Stimulated activated CD4-positive, alpha-beta T cell treated with anti-CD3 and anti-CD28 coated beads, Interleukin-2, amount 100 ng/mL, for 24 hours (primary cell): Measurements from ENCODE around the gene NTRK2.

Source experiments
- DNase-seq, 2 donors: peaks; one replicate each; pipeline ENCODE4 v3.0.0-alpha.2; 2020

Gene NTRK2

GRCh38 chr9:84742261-84742660, 72.7 kb downstream of the NTRK2 start:
- no peak for DNase-seq

- no peak for DNase-seq
These were observed 74.7 kb downstream of the NTRK2 start for GRCh38 chr9:84744195-84744594.

- DNase-seq: no peak
These were observed 75.2 kb downstream of the NTRK2 start for GRCh38 chr9:84744726-84745125.

GRCh38 chr9:84748112-84748511, 78.6 kb downstream of the NTRK2 start:
- no peak for DNase-seq

- no peak for DNase-seq
These were observed 80.8 kb downstream of the NTRK2 start for GRCh38 chr9:84750152-84750865.

GRCh38 chr9:84751921-84752320, 82.4 kb downstream of the NTRK2 start:
- DNase-seq: no peak

GRCh38 chr9:84754461-84754860, 84.9 kb downstream of the NTRK2 start:
- DNase-seq: no peak

- DNase-seq: no peak
These were observed 85.4 kb downstream of the NTRK2 start for GRCh38 chr9:84754881-84755280.

- no peak for DNase-seq
These were observed 85.9 kb downstream of the NTRK2 start for GRCh38 chr9:84755380-84755779.

GRCh38 chr9:84756171-84756570, 86.6 kb downstream of the NTRK2 start:
- no peak for DNase-seq

- no peak for DNase-seq
These were observed 87.2 kb downstream of the NTRK2 start for GRCh38 chr9:84756731-84757130.

GRCh38 chr9:84758817-84759216, 89.3 kb downstream of the NTRK2 start:
- no peak for DNase-seq

GRCh38 chr9:84759300-84759750, 89.8 kb downstream of the NTRK2 start:
- peak; percentile 6 to 37 for DNase-seq

GRCh38 chr9:84759804-84760203, 90.3 kb downstream of the NTRK2 start:
- DNase-seq: no peak

GRCh38 chr9:84761137-84761808, 91.7 kb downstream of the NTRK2 start:
- no peak for DNase-seq

- no peak for DNase-seq
These were observed 103.0 kb downstream of the NTRK2 start for GRCh38 chr9:84772511-84772910.

GRCh38 chr9:84773022-84773421, 103.5 kb downstream of the NTRK2 start:
- DNase-seq: no peak

- DNase-seq: no peak
These were observed 105.6 kb downstream of the NTRK2 start for GRCh38 chr9:84775056-84775643.

GRCh38 chr9:84778570-84778969, 109.0 kb downstream of the NTRK2 start:
- no peak for DNase-seq

GRCh38 chr9:84779883-84780282, 110.4 kb downstream of the NTRK2 start:
- DNase-seq: no peak

GRCh38 chr9:84780385-84780784, 110.9 kb downstream of the NTRK2 start:
- no peak for DNase-seq

GRCh38 chr9:84781458-84781857, 111.9 kb downstream of the NTRK2 start:
- DNase-seq: peak in 1 of 2 donors; percentile 6

- no peak for DNase-seq
These were observed 112.7 kb downstream of the NTRK2 start for GRCh38 chr9:84781931-84782866.
